Epithelial cell of esophagus (primary cell): ENCODE measurements around the gene RAB31.

Experiments
- DNase-seq: peaks from one replicate; pipeline ENCODE4 v3.0.0; 2010; ENCODE audit warnings: low read depth
- H3K4me3 ChIP-seq: 2 replicates; pipeline ENCODE4 v1.5.1; 2011; ENCODE audit warnings: mild to moderate bottlenecking, low read length, control low read depth
- TF ChIP-seq, protein P1 (sequence below): IDR thresholded peaks from 2 replicates; pipeline ENCODE4 v1.5.1; 2011; ENCODE audit warnings: low read depth, mild to moderate bottlenecking, low read length, control low read depth, inconsistent platforms; ENCODE audit not compliant: insufficient read depth; ENCODE audit errors: missing control alignments

RAB31 gene

DNA sequence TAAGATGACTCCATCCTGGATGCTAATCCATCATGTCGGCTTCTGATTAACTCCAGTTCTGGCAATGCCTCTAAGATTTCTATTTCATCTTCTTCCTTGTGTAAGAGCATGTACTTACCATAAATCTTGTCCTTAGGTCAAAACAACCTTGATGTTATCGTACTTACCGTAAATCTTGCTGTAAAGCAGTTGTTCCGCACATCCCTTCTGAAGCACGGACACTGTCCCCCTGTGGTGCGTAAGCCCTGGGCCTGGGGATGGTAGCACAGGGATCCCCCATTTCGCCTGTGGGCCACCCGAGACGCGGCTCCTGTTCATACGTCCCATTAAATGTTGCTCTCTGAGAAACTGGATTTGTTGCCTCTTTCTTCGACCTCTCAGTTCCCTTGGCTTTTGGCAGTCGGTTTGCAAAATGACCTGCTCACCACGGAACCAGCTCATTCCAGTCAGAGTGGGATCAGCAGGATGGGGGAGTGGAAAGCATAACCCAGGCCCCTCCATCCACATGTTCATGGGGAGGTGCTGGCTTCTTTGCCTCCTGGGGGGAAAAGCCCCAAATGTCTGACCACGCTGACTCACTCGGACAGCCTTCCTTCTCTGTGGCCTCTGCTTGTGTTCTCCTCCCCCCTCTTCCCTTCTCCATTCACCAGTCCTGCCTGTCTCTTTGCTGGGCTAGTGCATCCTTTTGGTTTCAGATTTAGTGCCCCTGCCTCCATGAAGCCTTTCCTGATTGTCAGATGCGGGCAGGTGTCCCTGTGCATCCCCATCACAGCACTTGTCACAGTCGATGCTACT, 49.9 kb downstream of the RAB31 start:
- DNase-seq = no peak
- TF ChIP-seq, protein P1, sequence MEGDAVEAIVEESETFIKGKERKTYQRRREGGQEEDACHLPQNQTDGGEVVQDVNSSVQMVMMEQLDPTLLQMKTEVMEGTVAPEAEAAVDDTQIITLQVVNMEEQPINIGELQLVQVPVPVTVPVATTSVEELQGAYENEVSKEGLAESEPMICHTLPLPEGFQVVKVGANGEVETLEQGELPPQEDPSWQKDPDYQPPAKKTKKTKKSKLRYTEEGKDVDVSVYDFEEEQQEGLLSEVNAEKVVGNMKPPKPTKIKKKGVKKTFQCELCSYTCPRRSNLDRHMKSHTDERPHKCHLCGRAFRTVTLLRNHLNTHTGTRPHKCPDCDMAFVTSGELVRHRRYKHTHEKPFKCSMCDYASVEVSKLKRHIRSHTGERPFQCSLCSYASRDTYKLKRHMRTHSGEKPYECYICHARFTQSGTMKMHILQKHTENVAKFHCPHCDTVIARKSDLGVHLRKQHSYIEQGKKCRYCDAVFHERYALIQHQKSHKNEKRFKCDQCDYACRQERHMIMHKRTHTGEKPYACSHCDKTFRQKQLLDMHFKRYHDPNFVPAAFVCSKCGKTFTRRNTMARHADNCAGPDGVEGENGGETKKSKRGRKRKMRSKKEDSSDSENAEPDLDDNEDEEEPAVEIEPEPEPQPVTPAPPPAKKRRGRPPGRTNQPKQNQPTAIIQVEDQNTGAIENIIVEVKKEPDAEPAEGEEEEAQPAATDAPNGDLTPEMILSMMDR = no peak
- no peak overlapping the region for H3K4me3 ChIP-seq

DNA sequence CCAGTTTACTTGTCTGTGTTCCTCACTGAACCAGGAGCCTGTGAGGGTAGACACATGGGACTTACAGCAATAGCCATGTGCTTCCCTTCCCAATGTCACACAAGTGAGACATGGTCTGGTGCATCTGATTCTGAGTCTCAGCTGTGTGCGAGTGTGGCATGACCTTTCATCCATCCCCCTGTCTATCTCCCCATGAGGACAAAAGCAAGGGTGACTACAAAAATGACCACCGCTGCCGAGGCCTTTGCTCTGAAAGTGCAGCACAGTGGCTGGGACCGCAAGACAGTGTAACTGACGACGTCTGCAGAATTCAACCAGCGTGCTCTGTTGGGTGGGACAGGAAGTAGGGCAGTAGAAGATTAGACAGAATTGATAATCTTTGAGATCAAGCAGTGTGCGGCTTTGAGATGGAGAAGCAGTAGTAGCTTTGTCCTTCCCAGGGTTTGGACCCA, 50.5 kb downstream of the RAB31 start:
- TF ChIP-seq, protein P1 = no peak
- no peak for DNase-seq
- H3K4me3 ChIP-seq = no peak overlapping the region

DNA sequence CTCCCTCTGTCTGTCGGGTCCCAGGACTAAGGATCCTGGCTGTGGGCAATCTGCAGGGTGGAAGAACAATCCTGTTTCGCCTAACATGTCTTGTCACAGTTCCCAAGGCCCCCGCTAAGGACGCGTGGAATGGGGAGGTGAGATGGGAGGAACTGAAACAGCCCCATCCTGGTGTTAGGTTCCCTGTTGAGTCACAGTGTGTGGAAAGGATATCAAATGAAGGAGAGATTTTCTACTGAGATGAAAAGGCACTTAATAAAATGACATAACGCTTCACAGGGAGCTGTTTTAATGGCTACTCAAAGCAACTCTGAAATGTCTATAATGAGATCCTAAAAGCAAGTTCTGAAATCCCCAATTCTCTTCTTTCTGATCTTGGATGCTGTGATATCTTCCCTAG, 52.5 kb downstream of the RAB31 start:
- no peak overlapping the region for H3K4me3 ChIP-seq
- DNase-seq = no peak
- TF ChIP-seq, protein P1 = no peak

DNA sequence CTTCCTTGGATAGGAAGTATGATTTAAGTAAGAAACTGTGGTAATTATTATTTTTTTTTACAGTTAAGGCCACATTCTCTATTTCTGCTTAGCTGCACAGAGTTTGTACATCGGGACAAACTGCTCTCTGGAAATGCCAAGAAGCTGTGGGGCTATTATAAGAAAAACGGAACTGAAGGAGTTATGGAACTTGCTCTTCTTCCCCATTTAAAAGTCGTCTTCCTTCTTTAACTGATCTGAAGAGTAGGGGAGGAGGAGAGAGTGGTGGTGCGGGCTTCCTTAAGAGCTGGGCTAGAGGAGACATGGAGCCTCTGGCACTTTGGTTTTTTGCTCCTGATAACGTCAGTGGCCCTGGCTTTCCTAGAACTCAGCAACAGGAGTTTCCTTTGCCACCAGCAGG, 54.4 kb downstream of the RAB31 start:
- no peak overlapping the region for H3K4me3 ChIP-seq
- TF ChIP-seq, protein P1 = no peak
- DNase-seq = no peak

DNA sequence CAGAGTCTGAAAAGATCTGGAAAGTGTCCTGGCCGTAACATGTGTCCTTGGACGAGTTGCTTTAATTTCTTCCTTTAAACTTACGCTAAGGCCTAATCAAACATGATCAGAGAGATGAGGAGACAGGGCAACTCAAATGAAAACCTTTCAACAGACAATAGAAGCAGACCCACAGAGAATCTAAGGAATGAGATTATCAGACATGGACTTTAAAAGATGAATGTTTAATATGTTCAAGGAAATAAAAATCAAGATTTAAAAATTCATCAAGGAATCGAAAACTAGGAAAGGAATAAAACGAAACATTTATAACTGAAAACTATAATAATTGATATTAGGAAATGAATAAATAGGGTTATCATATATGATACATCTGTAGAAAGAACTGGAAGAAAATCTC, 55.1 kb downstream of the RAB31 start:
- H3K4me3 ChIP-seq = no peak overlapping the region
- TF ChIP-seq, protein P1 = no peak
- DNase-seq = no peak

DNA sequence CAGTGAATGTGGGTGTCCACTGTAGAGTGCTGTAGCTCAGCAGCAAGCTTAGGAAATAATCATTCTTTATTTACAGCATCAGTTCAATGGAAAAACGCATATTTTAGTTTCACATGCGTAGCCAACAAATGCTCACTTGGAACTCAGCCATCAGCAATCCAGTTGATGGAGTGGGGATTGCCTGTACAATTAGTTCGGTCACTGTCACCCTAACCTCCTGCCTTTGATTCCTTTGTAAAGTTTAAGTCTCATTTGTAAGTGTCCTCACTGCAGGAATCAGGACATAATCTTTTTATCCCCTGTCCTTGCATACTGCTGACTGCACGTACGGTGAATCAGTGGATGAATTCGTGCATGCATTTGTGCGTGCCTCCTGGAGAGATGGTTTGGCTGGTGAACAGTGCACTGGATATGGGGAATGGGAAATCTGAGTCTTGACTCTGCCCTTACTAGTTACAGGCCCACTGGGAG, 55.9 kb downstream of the RAB31 start:
- no peak for DNase-seq
- TF ChIP-seq, protein P1 = no peak
- no peak overlapping the region for H3K4me3 ChIP-seq

DNA sequence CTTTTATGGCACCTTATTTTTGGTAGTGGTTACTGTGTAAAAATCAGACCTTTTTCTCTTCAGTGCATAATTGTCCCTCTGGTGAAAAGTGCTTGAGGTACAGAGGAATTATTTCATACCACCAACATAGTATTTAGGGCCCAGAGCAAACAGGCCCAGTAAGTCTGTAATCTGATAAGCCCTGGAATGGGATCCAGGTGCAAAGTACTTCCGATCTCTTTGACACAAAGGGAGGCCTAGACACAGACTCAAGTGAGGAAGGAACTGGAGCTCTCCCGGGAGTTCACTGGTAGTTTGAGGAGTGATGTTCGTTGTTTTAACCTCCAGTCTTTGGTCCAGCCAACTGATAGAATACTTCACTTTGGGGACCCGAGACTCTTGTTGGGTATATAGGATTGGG, 57.4 kb downstream of the RAB31 start:
- DNase-seq = no peak
- TF ChIP-seq, protein P1 = no peak
- no peak overlapping the region for H3K4me3 ChIP-seq
